NCI-H2171 treated with DMSO at 0.1 percent for 48 hours (cell line): ENCODE results near the gene PRKN.

Source experiments
- DNase-seq: peaks from one replicate; lab custom pipeline; 2025; lab: John Stamatoyannopoulos, UW

The PRKN gene

GRCh38 chr6:161798844-161799394, 928.6 kb downstream of the PRKN start:
- DNase-seq = no peak

- no peak for DNase-seq
Measured at GRCh38 chr6:161796681-161797080, 930.9 kb downstream of the PRKN start.

GRCh38 chr6:161792851-161793493, 934.6 kb downstream of the PRKN start:
- DNase-seq = no peak

- DNase-seq = no peak
Measured at GRCh38 chr6:161788531-161788930, 939.0 kb downstream of the PRKN start.

GRCh38 chr6:161772176-161772575, 955.4 kb downstream of the PRKN start:
- DNase-seq = no peak

GRCh38 chr6:161761966-161762365, 965.6 kb downstream of the PRKN start:
- DNase-seq = no peak

GRCh38 chr6:161755080-161755479, 972.5 kb downstream of the PRKN start:
- no peak for DNase-seq

GRCh38 chr6:161750686-161751085, 976.9 kb downstream of the PRKN start:
- no peak for DNase-seq

GRCh38 chr6:161749576-161749975, 978.0 kb downstream of the PRKN start:
- DNase-seq = no peak

- DNase-seq = no peak
Measured at GRCh38 chr6:161748535-161749416, 978.8 kb downstream of the PRKN start.

GRCh38 chr6:161747506-161747905, 980.1 kb downstream of the PRKN start:
- DNase-seq = no peak

GRCh38 chr6:161745594-161746141, 981.9 kb downstream of the PRKN start:
- no peak for DNase-seq

- no peak for DNase-seq
Measured at GRCh38 chr6:161745128-161745527, 982.4 kb downstream of the PRKN start.

GRCh38 chr6:161744211-161745067, 983.1 kb downstream of the PRKN start:
- DNase-seq = no peak

GRCh38 chr6:161743509-161744178, 983.9 kb downstream of the PRKN start:
- DNase-seq = no peak

GRCh38 chr6:161740486-161740885, 987.1 kb downstream of the PRKN start:
- DNase-seq = no peak

- DNase-seq = no peak
Measured at GRCh38 chr6:161736781-161737292, 990.7 kb downstream of the PRKN start.

- DNase-seq = no peak
Measured at GRCh38 chr6:161736326-161736725, 991.2 kb downstream of the PRKN start.

GRCh38 chr6:161732594-161732993, 995.0 kb downstream of the PRKN start:
- no peak for DNase-seq

- no peak for DNase-seq
Measured at GRCh38 chr6:161727083-161727833, 1000.3 kb downstream of the PRKN start.
